Mucosa of rectum (tissue), 2 donors: ENCODE data around the gene HSPA12A.

Source experiments
- H3K27ac ChIP-seq, 2 donors: one replicate each; pipeline ENCODE4 v1.7.0; 2013; ENCODE audit warnings: inconsistent platforms in 2 of 2, low read depth in 2 of 2, low read length in 2 of 2
- H3K27me3 ChIP-seq, 2 donors: one replicate each; pipeline ENCODE4 v1.7.0; 2013; ENCODE audit warnings: low read length in 2 of 2; ENCODE audit not compliant: control insufficient read depth in 2 of 2, insufficient read depth in 2 of 2
- H3K36me3 ChIP-seq, 2 donors: one replicate each; pipeline ENCODE4 v1.7.0; 2013; ENCODE audit warnings: low read length in 2 of 2; ENCODE audit not compliant: control insufficient read depth in 2 of 2, insufficient read depth in 2 of 2
- H3K4me1 ChIP-seq, 2 donors: one replicate each; pipeline ENCODE4 v1.7.0; 2013; ENCODE audit warnings: low read length in 2 of 2, mild to moderate bottlenecking in 1 of 2; ENCODE audit not compliant: control insufficient read depth in 2 of 2, insufficient read depth in 2 of 2
- H3K4me3 ChIP-seq, 2 donors: one replicate each; pipeline ENCODE4 v1.7.0; 2013; ENCODE audit warnings: low read length in 2 of 2
- H3K9ac ChIP-seq, 2 donors: one replicate each; pipeline ENCODE4 v1.7.0; 2013; ENCODE audit warnings: low read length in 2 of 2, low read depth in 1 of 2, mild to moderate bottlenecking in 1 of 2
- H3K9me3 ChIP-seq, 2 donors: one replicate each; pipeline ENCODE4 v1.7.0; 2013; ENCODE audit warnings: low read length in 2 of 2; ENCODE audit not compliant: control insufficient read depth in 2 of 2
- donor health status: healthy.
- donor health status: Normal muscosa, but diverticular disease.

Gene HSPA12A

DNA sequence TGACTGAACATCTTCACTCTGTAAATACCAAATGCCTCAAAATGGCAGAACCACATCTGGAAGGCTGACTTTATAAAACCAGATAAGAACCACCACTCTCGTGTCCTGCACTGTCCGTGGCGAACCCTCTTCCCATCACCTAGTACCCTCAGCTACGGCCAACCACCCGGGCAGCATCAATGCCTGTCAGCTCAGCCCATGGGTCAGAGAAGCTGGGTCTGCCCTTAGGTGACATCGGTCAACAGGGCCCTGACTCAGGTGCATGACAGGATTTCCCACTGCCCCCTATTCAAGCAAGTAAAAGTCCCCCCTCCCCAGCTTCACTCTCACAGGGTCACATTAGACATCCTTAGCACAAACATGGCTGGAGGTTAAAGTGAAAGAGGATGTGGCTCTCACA, 56.6 kb downstream of the HSPA12A start:
- no peak overlapping the region for H3K9ac ChIP-seq
- no peak overlapping the region for H3K27ac ChIP-seq
- H3K27me3 ChIP-seq = no peaks in the 10 kb centered on the region
- no peak overlapping the region for H3K4me3 ChIP-seq
- H3K36me3 ChIP-seq = no peaks in the 10 kb centered on the region
- no peaks in the 10 kb centered on the region for H3K9me3 ChIP-seq
- H3K4me1 ChIP-seq = peaks cover 0 to 3% of the 10 kb centered on the region in 2 donors

- no peak overlapping the region for H3K4me3 ChIP-seq
- no peak overlapping the region for H3K27ac ChIP-seq
- no peaks in the 10 kb centered on the region for H3K27me3 ChIP-seq
- H3K9ac ChIP-seq = no peak overlapping the region
- H3K9me3 ChIP-seq = no peaks in the 10 kb centered on the region
- no peaks in the 10 kb centered on the region for H3K36me3 ChIP-seq
- peaks cover 0 to 3% of the 10 kb centered on the region in 2 donors for H3K4me1 ChIP-seq
Observed at GRCh38 chr10:116684781-116685180, 57.6 kb downstream of the HSPA12A start.

DNA sequence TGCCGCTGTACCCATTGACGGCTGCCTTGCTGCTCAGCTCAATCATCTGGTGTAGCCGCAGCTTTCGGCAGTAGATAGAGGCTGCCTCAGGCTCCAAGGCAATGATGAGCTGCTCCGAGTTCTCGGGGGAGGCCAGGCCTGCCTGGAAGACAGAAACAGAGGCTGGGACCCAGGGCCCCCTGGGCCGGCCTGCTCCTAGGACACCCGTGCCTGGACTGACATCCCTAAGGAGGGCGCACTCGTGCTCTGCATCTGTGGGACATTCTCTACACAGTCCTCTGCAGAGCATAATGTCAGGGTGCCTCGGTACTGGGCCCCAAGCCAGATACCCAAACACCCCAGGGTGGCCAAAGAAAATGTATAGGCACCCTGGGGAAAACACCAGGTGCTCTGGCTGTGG, 58.5 kb downstream of the HSPA12A start:
- no peak overlapping the region for H3K27ac ChIP-seq
- no peak overlapping the region for H3K4me3 ChIP-seq
- peaks cover 0 to 3% of the 10 kb centered on the region in 2 donors for H3K4me1 ChIP-seq
- H3K27me3 ChIP-seq = no peaks in the 10 kb centered on the region
- no peaks in the 10 kb centered on the region for H3K36me3 ChIP-seq
- H3K9me3 ChIP-seq = no peaks in the 10 kb centered on the region
- no peak overlapping the region for H3K9ac ChIP-seq

GRCh38 chr10:116683166-116683565, 59.2 kb downstream of the HSPA12A start:
- Histone ChIP-seq H3K9ac (no peak overlapping the region), H3K4me1 (peaks cover 0 to 3% of the 10 kb centered on the region in 2 donors), H3K4me3 (no peak overlapping the region), H3K9me3 (no peaks in the 10 kb centered on the region), H3K27ac (no peak overlapping the region), H3K27me3 (no peaks in the 10 kb centered on the region), H3K36me3 (no peaks in the 10 kb centered on the region)

DNA sequence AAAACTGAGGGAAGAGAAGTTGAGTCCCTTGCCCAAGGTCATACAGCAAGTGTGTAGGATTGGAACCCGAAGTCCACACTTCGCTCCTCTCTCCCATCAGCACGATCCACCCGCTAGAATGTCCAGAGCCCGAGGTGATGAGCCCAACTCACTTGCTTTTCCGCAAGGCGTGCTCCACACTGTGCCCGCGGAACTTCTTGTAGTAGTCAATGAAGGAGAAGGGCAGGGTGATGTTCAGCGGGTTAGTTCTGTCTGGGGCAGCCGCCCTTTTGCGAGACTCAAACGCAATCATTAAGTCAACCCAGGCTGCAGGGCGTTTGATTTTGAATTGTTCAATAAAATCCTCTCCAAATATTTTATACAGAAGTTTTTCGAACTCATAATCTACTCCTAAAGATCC, 63.0 kb downstream of the HSPA12A start:
- Histone ChIP-seq H3K4me1 (peaks cover 0 to 3% of the 10 kb centered on the region in 2 donors), H3K27me3 (no peaks in the 10 kb centered on the region), H3K9me3 (no peaks in the 10 kb centered on the region), H3K9ac (no peak overlapping the region), H3K27ac (no peak overlapping the region), H3K36me3 (no peaks in the 10 kb centered on the region), H3K4me3 (no peak overlapping the region)

DNA sequence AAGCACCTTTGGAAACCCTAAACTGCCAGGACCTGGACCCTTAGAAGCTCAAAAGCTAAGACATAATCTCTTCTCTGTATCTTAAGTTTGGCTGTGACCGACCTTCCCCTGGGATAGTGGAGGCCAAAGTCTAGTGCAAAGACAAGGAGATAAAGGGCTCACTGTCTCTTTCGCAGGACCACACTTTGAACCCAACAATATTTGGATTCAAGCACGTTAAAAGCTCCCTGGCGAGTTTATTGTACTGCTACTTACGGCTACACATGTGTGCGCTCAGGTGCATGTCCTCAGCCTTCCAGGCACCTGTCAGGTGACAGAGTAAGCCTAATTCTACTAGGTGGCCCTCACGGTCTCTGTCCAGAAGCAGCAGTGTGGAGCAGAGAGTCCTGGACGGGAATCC, 65.7 kb downstream of the HSPA12A start:
- Histone ChIP-seq H3K9ac (no peak overlapping the region), H3K27ac (no peak overlapping the region), H3K27me3 (no peaks in the 10 kb centered on the region), H3K4me3 (no peak overlapping the region), H3K36me3 (no peaks in the 10 kb centered on the region), H3K4me1 (no peaks in the 10 kb centered on the region), H3K9me3 (no peaks in the 10 kb centered on the region)

- no peaks in the 10 kb centered on the region for H3K9me3 ChIP-seq
- H3K9ac ChIP-seq = no peak overlapping the region
- no peak overlapping the region for H3K4me3 ChIP-seq
- no peak overlapping the region for H3K27ac ChIP-seq
- no peaks in the 10 kb centered on the region for H3K27me3 ChIP-seq
- no peaks in the 10 kb centered on the region for H3K4me1 ChIP-seq
- H3K36me3 ChIP-seq = no peaks in the 10 kb centered on the region
Observed at GRCh38 chr10:116676118-116676517, 66.2 kb downstream of the HSPA12A start.

- Histone ChIP-seq H3K4me3 (no peak overlapping the region), H3K36me3 (no peaks in the 10 kb centered on the region), H3K9ac (no peak overlapping the region), H3K27ac (no peak overlapping the region), H3K9me3 (no peaks in the 10 kb centered on the region), H3K27me3 (no peaks in the 10 kb centered on the region), H3K4me1 (no peaks in the 10 kb centered on the region)
Observed at GRCh38 chr10:116674901-116675423, 67.4 kb downstream of the HSPA12A start.

GRCh38 chr10:116673866-116674265, 68.5 kb downstream of the HSPA12A start:
- Histone ChIP-seq H3K36me3 (no peaks in the 10 kb centered on the region), H3K4me3 (no peak overlapping the region), H3K27ac (no peak overlapping the region), H3K4me1 (no peaks in the 10 kb centered on the region), H3K9me3 (no peaks in the 10 kb centered on the region), H3K27me3 (no peaks in the 10 kb centered on the region), H3K9ac (no peak overlapping the region)

DNA sequence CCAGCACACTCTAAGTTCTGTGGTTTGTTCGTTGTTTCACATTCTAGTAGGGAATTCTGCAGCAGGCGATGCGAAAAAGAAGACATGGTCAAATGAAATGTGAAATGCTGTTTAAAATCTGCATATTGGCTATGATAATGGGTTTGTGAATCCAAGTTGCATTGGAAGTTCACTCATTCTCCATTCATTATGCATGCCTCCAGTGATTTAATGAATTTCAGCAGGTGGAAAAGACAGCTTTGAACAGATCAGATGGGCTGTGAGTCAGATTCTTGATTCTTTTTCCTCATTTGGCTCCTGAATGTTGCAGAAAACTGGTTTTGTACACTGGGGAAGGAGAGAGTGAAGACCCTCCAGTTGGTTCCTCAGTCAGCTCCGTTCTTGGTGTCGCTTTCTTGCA, 69.5 kb downstream of the HSPA12A start:
- no peak overlapping the region for H3K27ac ChIP-seq
- H3K4me1 ChIP-seq = no peaks in the 10 kb centered on the region
- no peak overlapping the region for H3K4me3 ChIP-seq
- no peak overlapping the region for H3K9ac ChIP-seq
- H3K27me3 ChIP-seq = no peaks in the 10 kb centered on the region
- H3K36me3 ChIP-seq = no peaks in the 10 kb centered on the region
- H3K9me3 ChIP-seq = no peaks in the 10 kb centered on the region
